WERI-Rb-1 (cell line): Measurements from ENCODE around the gene CCDC50.

Experiments
- DNase-seq: peaks from one replicate; pipeline ENCODE4 v3.0.0-alpha.2; 2020
- H3K27ac ChIP-seq: fragments of 250-450 bp; sonication (Bioruptor Pico); 2 replicates; pipeline ENCODE4 v1.5.1; 2020; ENCODE audit warnings: mild to moderate bottlenecking, moderate library complexity
- H3K27me3 ChIP-seq: fragments of 250-450 bp; sonication (Bioruptor Pico); 2 replicates; pipeline ENCODE4 v1.5.1; 2021; ENCODE audit warnings: mild to moderate bottlenecking, low read depth, moderate library complexity; ENCODE audit not compliant: insufficient read depth, severe bottlenecking
- H3K36me3 ChIP-seq: fragments of 250-450 bp; sonication (Bioruptor Pico); 2 replicates; pipeline ENCODE4 v1.5.1; 2020; ENCODE audit warnings: mild to moderate bottlenecking, moderate library complexity
- H3K4me3 ChIP-seq: 2 replicates; pipeline ENCODE4 v1.5.1; 2011; ENCODE audit warnings: low read depth, mild to moderate bottlenecking, control low read depth, low read length
- H3K9me3 ChIP-seq: fragments of 250-450 bp; sonication (Bioruptor Pico); 2 replicates; pipeline ENCODE4 v1.5.1; 2021; ENCODE audit warnings: mild to moderate bottlenecking, moderate library complexity; ENCODE audit not compliant: severe bottlenecking
- CTCF ChIP-seq: IDR thresholded peaks from 2 replicates; pipeline ENCODE4 v1.5.1; 2011; ENCODE audit warnings: low read depth, mild to moderate bottlenecking, control low read depth, inconsistent platforms, low read length

The CCDC50 gene

GRCh38 chr3:191393146-191393545 is 64.0 kb downstream of the CCDC50 start:
- Histone ChIP-seq H3K27ac (no peak overlapping the region), H3K36me3 (no peaks in the 10 kb centered on the region; the same call in 1 of the 2 replicates), H3K4me3 (no peak overlapping the region), H3K27me3 (no peaks in the 10 kb centered on the region), H3K9me3 (no peaks in the 10 kb centered on the region)
- DNase-seq = no peak
- no peak for TF ChIP-seq CTCF

GRCh38 chr3:191397771-191398170 is 68.6 kb downstream of the CCDC50 start:
- DNase-seq = no peak
- Histone ChIP-seq H3K4me3 (no peak overlapping the region), H3K36me3 (no peaks in the 10 kb centered on the region), H3K27me3 (no peaks in the 10 kb centered on the region), H3K27ac (no peak overlapping the region), H3K9me3 (no peaks in the 10 kb centered on the region)
- no peak for TF ChIP-seq CTCF

- H3K4me3 ChIP-seq = no peak overlapping the region
Measured at GRCh38 chr3:191398607-191399006, 69.4 kb downstream of the CCDC50 start.

GRCh38 chr3:191399918-191400317 is 70.7 kb downstream of the CCDC50 start:
- H3K27me3 ChIP-seq = no peaks in the 10 kb centered on the region
- H3K4me3 ChIP-seq = no peak overlapping the region
- no peaks in the 10 kb centered on the region for H3K9me3 ChIP-seq
- no peaks in the 10 kb centered on the region for H3K36me3 ChIP-seq
- DNase-seq = no peak
- H3K27ac ChIP-seq = no peak overlapping the region
- TF ChIP-seq CTCF = no peak

More at GRCh38 chr3:191398607-191399006, 69.4 kb downstream of the CCDC50 start:
- no peaks in the 10 kb centered on the region for H3K9me3 ChIP-seq
- no peak for TF ChIP-seq CTCF
- no peak overlapping the region for H3K27ac ChIP-seq
- H3K27me3 ChIP-seq = no peaks in the 10 kb centered on the region
- DNase-seq = no peak
- no peaks in the 10 kb centered on the region for H3K36me3 ChIP-seq

GRCh38 chr3:191401775-191402357 is 72.7 kb downstream of the CCDC50 start:
- H3K4me3 ChIP-seq = no peak overlapping the region
- DNase-seq = peak; percentile 7
- H3K9me3 ChIP-seq = no peaks in the 10 kb centered on the region
- no peaks in the 10 kb centered on the region for H3K27me3 ChIP-seq
- H3K36me3 ChIP-seq = no peaks in the 10 kb centered on the region
- no peak overlapping the region for H3K27ac ChIP-seq
- no peak for TF ChIP-seq CTCF

- H3K9me3 ChIP-seq = peaks cover 2% of the 10 kb centered on the region
- H3K4me3 ChIP-seq = no peak overlapping the region
- DNase-seq = no peak
- H3K36me3 ChIP-seq = no peaks in the 10 kb centered on the region
- no peaks in the 10 kb centered on the region for H3K27me3 ChIP-seq
- H3K27ac ChIP-seq = no peak overlapping the region
- no peak for TF ChIP-seq CTCF
Measured at GRCh38 chr3:191409791-191410359, 80.7 kb downstream of the CCDC50 start.
